Loucy (cell line): Measurements from ENCODE around the gene KIF23.

Experiments
- H2AFZ ChIP-seq: fragments of 200-600 bp; sonication (generic); 2 replicates; pipeline ENCODE4 v1.6.0; 2016; ENCODE audit warnings: antibody characterized with exemption, mild to moderate bottlenecking, low read length, moderate library complexity
- H3F3A ChIP-seq: fragments of 200-600 bp; 2 replicates; pipeline ENCODE4 v1.6.0; 2016; ENCODE audit warnings: antibody characterized with exemption, low read depth, mild to moderate bottlenecking
- H3K27me3 ChIP-seq: fragments of 200-600 bp; sonication (generic); 2 replicates; pipeline ENCODE4 v1.6.1; 2014; ENCODE audit warnings: low read length, mild to moderate bottlenecking; ENCODE audit not compliant: insufficient read depth, poor library complexity, severe bottlenecking
- H3K36me3 ChIP-seq: fragments of 200-600 bp; sonication (generic); 2 replicates; pipeline ENCODE4 v1.6.1; 2016; ENCODE audit warnings: low read length; ENCODE audit not compliant: insufficient read depth
- H3K4me1 ChIP-seq: fragments of 200-600 bp; sonication (generic); 2 replicates; pipeline ENCODE4 v1.5.1; 2014; ENCODE audit warnings: low read length, mild to moderate bottlenecking; ENCODE audit not compliant: insufficient read depth, poor library complexity, severe bottlenecking
- H3K4me2 ChIP-seq: fragments of 200-600 bp; sonication (generic); 2 replicates; pipeline ENCODE4 v1.6.0; 2014; ENCODE audit warnings: antibody characterized with exemption, low read length, low read depth, mild to moderate bottlenecking; ENCODE audit not compliant: poor library complexity, severe bottlenecking
- H3K4me3 ChIP-seq: fragments of 200-600 bp; sonication (generic); 2 replicates; pipeline ENCODE4 v1.5.1; 2014; ENCODE audit warnings: low read length, mild to moderate bottlenecking, mixed read lengths; ENCODE audit not compliant: poor library complexity, severe bottlenecking
- H3K79me2 ChIP-seq: fragments of 200-600 bp; sonication (generic); 2 replicates; pipeline ENCODE4 v1.6.1; 2014; ENCODE audit warnings: low read length; ENCODE audit not compliant: insufficient read depth
- H3K9ac ChIP-seq: fragments of 200-600 bp; sonication (generic); 2 replicates; pipeline ENCODE4 v1.6.0; 2014; ENCODE audit warnings: mild to moderate bottlenecking, low read depth, low read length, moderate library complexity; ENCODE audit not compliant: poor library complexity, severe bottlenecking
- H3K9me2 ChIP-seq: fragments of 200-600 bp; sonication (generic); replicated peaks from 2 replicates; pipeline ENCODE4 v1.6.1; 2016; ENCODE audit warnings: low read depth, low read length, mixed read lengths
- H3K9me3 ChIP-seq: fragments of 200-600 bp; sonication (generic); 2 replicates; pipeline ENCODE4 v1.6.1; 2014; ENCODE audit warnings: mild to moderate bottlenecking, antibody characterized with exemption, low read length, low read depth; ENCODE audit not compliant: insufficient read depth
- H4K20me1 ChIP-seq: fragments of 200-600 bp; sonication (generic); 2 replicates; pipeline ENCODE4 v1.6.0; 2014; ENCODE audit warnings: antibody characterized with exemption, low read length, mild to moderate bottlenecking; ENCODE audit not compliant: insufficient read depth, poor library complexity, severe bottlenecking
- CTCF ChIP-seq: fragments of 200-600 bp; sonication (generic); conservative IDR thresholded peaks from 2 replicates; pipeline ENCODE4 v1.5.1; 2014; ENCODE audit warnings: mild to moderate bottlenecking, antibody characterized with exemption, low read length
- EZH2phosphoT487 ChIP-seq: fragments of 200-600 bp; IDR thresholded peaks from 2 replicates; pipeline ENCODE4 v1.6.1; 2018; ENCODE audit warnings: antibody characterized with exemption, mild to moderate bottlenecking, moderate library complexity, borderline replicate concordance

Gene KIF23

DNA sequence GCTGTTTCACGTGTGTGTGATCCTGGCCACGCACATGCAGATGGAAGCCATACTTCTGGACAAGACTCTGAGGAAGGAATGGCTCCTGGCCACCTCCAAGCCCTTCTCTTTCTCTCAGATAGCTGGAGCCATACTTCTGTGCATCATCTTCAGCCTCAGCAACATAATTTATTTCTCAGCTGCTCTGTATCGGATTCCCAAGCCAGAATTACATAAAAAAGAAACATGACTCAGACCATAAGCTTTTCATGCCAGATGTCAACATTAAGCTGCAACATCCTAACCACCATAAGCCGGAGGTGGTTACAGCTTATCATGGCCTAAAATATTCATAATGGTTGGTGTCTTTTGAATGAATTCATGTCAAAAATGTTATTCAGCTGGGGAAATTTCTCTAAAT, 10.6 kb upstream of the KIF23 start:
- H3K4me1 ChIP-seq = peaks cover 12% of the 10 kb centered on the region
- no peaks in the 10 kb centered on the region for H3K9me3 ChIP-seq
- no peaks in the 10 kb centered on the region for H3K27me3 ChIP-seq
- H3K9me2 ChIP-seq = no peaks in the 10 kb centered on the region
- no peaks in the 10 kb centered on the region for H3K36me3 ChIP-seq
- H3K79me2 ChIP-seq = no peaks in the 10 kb centered on the region
- H3K4me3 ChIP-seq = no peak overlapping the region
- H4K20me1 ChIP-seq = no peaks in the 10 kb centered on the region
- H2AFZ ChIP-seq = no peak overlapping the region
- H3K9ac ChIP-seq = no peak overlapping the region
- H3K4me2 ChIP-seq = no peak overlapping the region
- no peaks in the 10 kb centered on the region for H3F3A ChIP-seq
- TF ChIP-seq CTCF = no peak
- TF ChIP-seq EZH2phosphoT487 = no peak

DNA sequence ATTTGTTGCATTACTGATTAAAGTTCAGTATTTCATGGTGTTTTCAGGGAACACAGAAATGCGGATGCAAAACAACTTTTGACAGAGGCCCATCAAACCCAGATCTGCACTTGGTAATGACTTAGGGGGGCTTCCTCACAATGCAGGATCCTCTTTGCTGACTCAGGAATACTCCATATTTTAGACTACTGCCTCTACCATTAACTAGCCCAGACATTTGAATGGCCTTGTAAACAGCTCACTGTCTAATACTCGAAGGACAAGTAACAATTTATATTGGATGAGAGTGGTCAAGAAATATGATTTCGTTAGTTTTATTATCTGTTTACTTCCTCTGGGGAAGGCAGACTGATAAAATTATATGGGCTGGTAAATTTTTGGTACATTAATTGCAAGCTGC, 9.0 kb upstream of the KIF23 start:
- H3K9me2 ChIP-seq = no peaks in the 10 kb centered on the region
- H4K20me1 ChIP-seq = no peaks in the 10 kb centered on the region
- H3F3A ChIP-seq = no peaks in the 10 kb centered on the region
- no peak overlapping the region for H3K4me2 ChIP-seq
- H3K4me3 ChIP-seq = no peak overlapping the region
- H3K27me3 ChIP-seq = no peaks in the 10 kb centered on the region
- H3K79me2 ChIP-seq = no peaks in the 10 kb centered on the region
- H2AFZ ChIP-seq = no peak overlapping the region
- peaks cover 7% of the 10 kb centered on the region for H3K4me1 ChIP-seq
- no peaks in the 10 kb centered on the region for H3K9me3 ChIP-seq
- no peak overlapping the region for H3K9ac ChIP-seq
- no peak for TF ChIP-seq EZH2phosphoT487
- no peak for TF ChIP-seq CTCF
- H3K36me3 ChIP-seq = no peaks in the 10 kb centered on the region

GRCh38 chr15:69407719-69408400, 6.3 kb upstream of the KIF23 start:
- Histone ChIP-seq H3K4me2 (no peak overlapping the region), H3F3A (no peaks in the 10 kb centered on the region), H2AFZ (no peak overlapping the region), H3K4me1 (peaks cover 7% of the 10 kb centered on the region), H3K27me3 (no peaks in the 10 kb centered on the region), H3K79me2 (no peaks in the 10 kb centered on the region), H4K20me1 (no peaks in the 10 kb centered on the region), H3K36me3 (no peaks in the 10 kb centered on the region), H3K9me3 (no peaks in the 10 kb centered on the region), H3K9ac (no peak overlapping the region), H3K9me2 (no peaks in the 10 kb centered on the region), H3K4me3 (no peak overlapping the region)
- TF ChIP-seq CTCF (no peak), EZH2phosphoT487 (no peak)
